ENCODE results near the gene CDT1. TPM values are rescaled to one million over a fixed set of nuclear protein-coding genes. Genes with fewer than 3 reads are reported as not detected.
A peak's percentile ranks its signal among the peaks of the same experiment; 100 is the strongest.

Gene CDT1
- total and polyA plus RNA-seq, 10 of the 15 experiments (the other 5 are each of a cell fraction or from before 2014, with no cell fraction given): 0.50 to 87.6 (median 8.8) TPM

GRCh38 chr16:88821168-88821850 lies 17.7 kb downstream of the CDT1 start:
- no peaks in the 10 kb centered on the region for H3K27me3 ChIP-seq (replicated peaks in 1 of 2; ENCODE audit: control insufficient read depth in 2 of 2, insufficient read depth in 2 of 2, low read length in 1 of 2)
- no peak overlapping the region for H3K4me3 ChIP-seq
- no peaks in the 10 kb centered on the region for H3K9me3 ChIP-seq (replicated peaks; ENCODE audit: control insufficient read depth, insufficient read depth, low read length)
- no peaks in the 10 kb centered on the region for H3K4me1 ChIP-seq (ENCODE audit: control insufficient read depth, insufficient read depth, low read length)
- no peaks in the 10 kb centered on the region for H3K79me2 ChIP-seq (ENCODE audit: control insufficient read depth, insufficient read depth, low read length)
- CTCF ChIA-PET: no interaction called here
- TF ChIP-seq MLLT1 (IDR thresholded peaks at IDR 0.05): no peak
- TF ChIP-seq YBX1 (IDR thresholded peaks at IDR 0.05): no peak
- TF ChIP-seq E2F8 (IDR thresholded peaks at IDR 0.05; ENCODE audit: low read depth, partially characterized antibody): no peak
- no peak for TF ChIP-seq ASH2L (IDR thresholded peaks at IDR 0.05; ENCODE audit: borderline replicate concordance, low read depth)
- TF ChIP-seq RB1 (IDR thresholded peaks at IDR 0.05; ENCODE audit: borderline replicate concordance): no peak
- no peak overlapping the region for H3K4me2 ChIP-seq (ENCODE audit: control insufficient read depth, insufficient read depth)
- no peaks in the 10 kb centered on the region for H3K36me3 ChIP-seq (ENCODE audit: control insufficient read depth in 2 of 2, insufficient read depth in 2 of 2, low read length in 1 of 2)
- WGBS (ENCODE audit: insufficient coverage, insufficient replicate concordance, low lambda C conversion rate, missing lambda C conversion rate): 80% methylated on average over 22 of the region's 22 CpGs
- DNase-seq (ENCODE audit: low read depth, low spot score): no peak
- no TSS peak for BruUV-seq (replicated peaks)
- SMC1A ChIA-PET (ENCODE audit: uncharacterized antibody, unreplicated experiment): no interaction called here
- no peaks in the 10 kb centered on the region for H4K20me1 ChIP-seq (ENCODE audit: control insufficient read depth, insufficient read depth)
- POLR2A ChIA-PET: no interaction called here
- intact Hi-C loops (cut with micrococcal nuclease; ENCODE audit: unreplicated experiment): no loop called here
- RAD21 ChIA-PET (ENCODE audit: unreplicated experiment): no interaction called here
- no peak overlapping the region for H3K9ac ChIP-seq (ENCODE audit: control insufficient read depth, insufficient read depth, low read length)
- FAIRE-seq: no peak
- in situ Hi-C loops (cut with MboI): loop anchor here (5.0 kb wide), 1 partner anchor 346 kb away; no protein-coding TSS in a partner anchor
- no peak overlapping the region for H3K27ac ChIP-seq (ENCODE audit: control insufficient read depth, insufficient read depth)
- peak; percentile 47 for ATAC-seq
- no peak overlapping the region for H2AFZ ChIP-seq (ENCODE audit: control insufficient read depth, low read depth, low read length)
